SK-N-MC (cell line): ENCODE results near the gene ZNF44.

Source experiments
- DNase-seq: peaks from one replicate; pipeline ENCODE4 v3.0.0-alpha.2; 2011; ENCODE audit warnings: low read depth, low spot score
- H3K27ac ChIP-seq: fragments of 200-600 bp; sonication (generic); 2 replicates; pipeline ENCODE4 v1.5.1; 2016; ENCODE audit warnings: mixed run types
- H3K36me3 ChIP-seq: fragments of 200-600 bp; sonication (generic); 2 replicates; pipeline ENCODE4 v1.6.1; 2017; ENCODE audit warnings: antibody characterized with exemption, low read length, mixed read lengths; ENCODE audit not compliant: insufficient read depth
- H3K4me3 ChIP-seq: fragments of 200-600 bp; sonication (generic); 2 replicates; pipeline ENCODE4 v1.5.1; 2016
- H3K9ac ChIP-seq: fragments of 200-600 bp; sonication (generic); 2 replicates; pipeline ENCODE4 v1.8.0; 2017; ENCODE audit warnings: mixed run types, mixed read lengths; ENCODE audit not compliant: insufficient read length
- H3K9me3 ChIP-seq: fragments of 200-600 bp; sonication (generic); 2 replicates; pipeline ENCODE4 v1.6.1; 2017; ENCODE audit warnings: low read depth, mild to moderate bottlenecking, antibody characterized with exemption, low read length, moderate library complexity, mixed read lengths
- EZH2 ChIP-seq: fragments of 200-600 bp; sonication (generic); IDR thresholded peaks from one replicate; pipeline ENCODE4 v1.6.1; 2017; ENCODE audit warnings: antibody characterized with exemption
- FOXP2 ChIP-seq: optimal IDR thresholded peaks from 2 replicates; pipeline ENCODE3; 2011; ENCODE audit warnings: mild to moderate bottlenecking, moderate library complexity; ENCODE audit not compliant: insufficient read depth; ENCODE audit errors: extremely low read length, control extremely low read depth
- POLR2AphosphoS5 ChIP-seq: IDR thresholded peaks from 2 replicates; pipeline ENCODE4 v1.6.1; 2012; ENCODE audit warnings: mild to moderate bottlenecking, low read depth, low read length, borderline replicate concordance

ZNF44 gene

DNA sequence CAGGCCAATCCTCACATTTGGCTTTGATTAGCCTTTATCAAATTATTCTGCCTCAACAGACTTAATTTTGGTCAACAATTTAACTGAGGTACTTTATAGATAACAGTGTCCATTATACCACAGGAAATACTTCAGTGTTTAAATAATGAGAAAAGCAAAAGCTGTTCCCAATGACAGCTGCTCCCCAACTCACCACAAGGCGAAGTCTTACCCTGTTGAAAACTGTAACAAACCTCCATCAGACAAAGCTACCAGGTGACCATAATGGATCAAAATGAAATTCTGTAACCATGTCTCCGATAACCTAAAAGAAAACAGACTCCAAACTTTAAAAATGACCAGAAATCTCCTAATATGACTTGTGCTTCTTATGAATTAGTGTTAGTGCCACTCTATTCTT lies 50.3 kb downstream of the ZNF44 start:
- Histone ChIP-seq H3K9ac (no peak overlapping the region), H3K9me3 (peaks cover 7% of the 10 kb centered on the region; the same call in 1 of the 2 replicates), H3K4me3 (no peak overlapping the region), H3K27ac (no peak overlapping the region), H3K36me3 (no peaks in the 10 kb centered on the region)
- no peak for DNase-seq
- TF ChIP-seq EZH2 = no peak
- no peak for TF ChIP-seq FOXP2
- no peak for TF ChIP-seq POLR2AphosphoS5

GRCh38 chr19:12237143-12237839 lies 57.4 kb downstream of the ZNF44 start:
- H3K9ac ChIP-seq = no peak overlapping the region
- no peak overlapping the region for H3K27ac ChIP-seq
- no peak overlapping the region for H3K4me3 ChIP-seq
- H3K36me3 ChIP-seq = no peaks in the 10 kb centered on the region
- no peak for DNase-seq
- no peak for TF ChIP-seq FOXP2
- TF ChIP-seq EZH2 = no peak
- TF ChIP-seq POLR2AphosphoS5 = no peak
- H3K9me3 ChIP-seq = no peaks in the 10 kb centered on the region

DNA sequence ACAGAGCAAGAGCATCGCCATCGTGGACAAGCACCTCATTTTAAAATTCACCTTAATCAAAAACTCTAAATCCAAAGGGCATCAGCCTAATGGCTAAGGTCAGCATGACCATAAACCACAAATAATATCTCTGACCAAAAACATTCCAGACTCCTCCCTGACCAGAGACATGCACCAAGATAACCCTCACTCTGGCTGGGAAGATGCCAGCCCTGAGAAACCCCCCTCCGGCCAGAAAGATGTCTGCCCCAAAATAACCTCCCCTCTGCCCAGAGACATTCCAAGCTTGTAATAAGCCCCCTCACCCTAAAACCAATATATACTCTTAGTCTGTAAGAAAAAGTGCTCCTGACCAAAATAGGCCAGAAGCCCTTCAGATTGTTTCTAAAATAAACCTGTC lies 61.7 kb downstream of the ZNF44 start:
- no peak for DNase-seq

GRCh38 chr19:12230751-12231733 lies 63.6 kb downstream of the ZNF44 start:
- Histone ChIP-seq H3K9me3 (no peaks in the 10 kb centered on the region), H3K9ac (no peak overlapping the region)
- no peak for DNase-seq

More for the DNA sequence above, 61.7 kb downstream of the ZNF44 start:
- H3K9ac ChIP-seq = no peak overlapping the region
- no peak for TF ChIP-seq EZH2
- TF ChIP-seq POLR2AphosphoS5 = no peak
- H3K4me3 ChIP-seq = no peak overlapping the region
- no peaks in the 10 kb centered on the region for H3K36me3 ChIP-seq
- no peaks in the 10 kb centered on the region for H3K9me3 ChIP-seq
- no peak overlapping the region for H3K27ac ChIP-seq

GRCh38 chr19:12229990-12230389 lies 64.7 kb downstream of the ZNF44 start:
- TF ChIP-seq POLR2AphosphoS5 = no peak
- no peak for TF ChIP-seq FOXP2
- TF ChIP-seq EZH2 = no peak
- no peak overlapping the region for H3K4me3 ChIP-seq
- no peaks in the 10 kb centered on the region for H3K9me3 ChIP-seq

More at GRCh38 chr19:12230751-12231733, 63.6 kb downstream of the ZNF44 start:
- Histone ChIP-seq H3K36me3 (no peaks in the 10 kb centered on the region), H3K4me3 (no peak overlapping the region), H3K27ac (no peak overlapping the region)
- no peak for TF ChIP-seq EZH2
- TF ChIP-seq FOXP2 = no peak
- TF ChIP-seq POLR2AphosphoS5 = no peak

DNA sequence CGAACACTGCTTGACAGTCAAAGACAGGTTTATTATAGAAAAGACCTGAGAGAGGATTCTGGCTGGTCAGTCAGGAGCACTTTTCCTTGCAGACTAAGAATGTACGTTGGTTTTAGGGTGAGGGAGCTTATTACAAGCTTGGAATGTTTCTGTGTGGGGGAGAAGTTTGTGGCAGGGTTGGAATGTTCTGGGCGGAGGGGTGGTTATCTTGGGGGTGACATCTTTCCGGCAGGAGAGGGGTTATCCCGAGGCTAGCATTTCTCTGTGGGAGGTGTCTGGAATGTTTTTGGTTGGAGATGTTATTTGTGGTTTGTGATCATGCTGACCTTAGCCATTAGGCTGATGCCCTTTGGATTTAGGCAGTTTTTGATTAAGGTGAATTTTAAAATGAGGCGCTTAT lies 70.0 kb downstream of the ZNF44 start:
- no peaks in the 10 kb centered on the region for H3K36me3 ChIP-seq
- TF ChIP-seq FOXP2 (no peak), EZH2 (no peak), POLR2AphosphoS5 (no peak)
- H3K9me3 ChIP-seq = no peaks in the 10 kb centered on the region
- no peak overlapping the region for H3K4me3 ChIP-seq
- no peak for DNase-seq
- H3K9ac ChIP-seq = no peak overlapping the region
- no peak overlapping the region for H3K27ac ChIP-seq

More at GRCh38 chr19:12229990-12230389, 64.7 kb downstream of the ZNF44 start:
- no peak overlapping the region for H3K27ac ChIP-seq
- no peaks in the 10 kb centered on the region for H3K36me3 ChIP-seq
- DNase-seq = no peak
- no peak overlapping the region for H3K9ac ChIP-seq

GRCh38 chr19:12222980-12223630 lies 71.6 kb downstream of the ZNF44 start:
- Histone ChIP-seq H3K9me3 (no peaks in the 10 kb centered on the region), H3K36me3 (no peaks in the 10 kb centered on the region), H3K4me3 (no peak overlapping the region), H3K27ac (no peak overlapping the region), H3K9ac (no peak overlapping the region)
- TF ChIP-seq EZH2 (no peak), POLR2AphosphoS5 (no peak), FOXP2 (no peak)
- DNase-seq = no peak
